ENCODE data around the gene IL12RB1. TPM values are rescaled to one million over a fixed set of nuclear protein-coding genes. Genes with fewer than 3 reads are reported as not detected.

Gene IL12RB1
- total and polyA plus RNA-seq, 10 of the 15 experiments (the other 5 are each of a cell fraction or from before 2014, with no cell fraction given): 2.8 to 29.9 (median 17.6) TPM

DNA sequence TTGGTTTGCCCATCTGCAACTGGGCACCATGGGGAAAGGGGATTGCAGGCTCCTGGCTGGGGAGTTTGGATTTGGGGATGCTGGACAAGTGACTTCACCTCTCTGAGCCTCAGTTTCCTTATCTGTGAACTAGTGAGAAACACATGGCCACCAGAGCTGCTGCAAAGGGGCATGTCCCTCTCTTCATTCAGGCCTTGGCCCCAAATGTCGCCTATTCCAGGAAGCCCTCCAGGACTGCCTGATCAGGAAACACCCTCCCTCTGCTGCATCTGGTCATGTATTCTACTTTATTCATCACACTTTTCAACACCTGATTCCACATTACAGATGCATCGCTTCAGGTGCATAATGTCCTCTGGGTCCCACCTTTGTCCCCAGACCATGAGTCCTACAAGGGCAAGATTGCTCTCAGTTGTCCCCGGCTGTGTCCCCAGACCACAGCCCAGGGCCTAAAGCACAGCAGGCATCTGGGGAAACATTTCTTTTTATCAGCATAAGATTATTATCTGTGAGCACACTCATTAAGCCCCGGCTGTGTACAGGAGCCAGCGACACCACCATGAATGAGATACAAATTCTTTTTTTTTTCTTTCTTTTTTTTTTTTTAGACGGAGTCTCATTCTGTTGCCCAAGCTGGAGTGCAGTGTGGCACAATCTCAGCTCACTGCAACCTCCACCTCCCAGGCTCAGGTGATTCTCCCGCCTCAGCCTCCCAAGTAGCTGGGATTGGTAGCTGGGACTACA lies 41.3 kb downstream of the IL12RB1 start (continued):
- no peak for TF ChIP-seq NFIC (IDR thresholded peaks at IDR 0.05; ENCODE audit: low read depth, low read length)
- TF ChIP-seq MTA2 (IDR thresholded peaks at IDR 0.05; ENCODE audit: low read depth): 0 out of 2 replicates have a peak, but pooled peaks have one; percentile 0
- TF ChIP-seq, protein P1, sequence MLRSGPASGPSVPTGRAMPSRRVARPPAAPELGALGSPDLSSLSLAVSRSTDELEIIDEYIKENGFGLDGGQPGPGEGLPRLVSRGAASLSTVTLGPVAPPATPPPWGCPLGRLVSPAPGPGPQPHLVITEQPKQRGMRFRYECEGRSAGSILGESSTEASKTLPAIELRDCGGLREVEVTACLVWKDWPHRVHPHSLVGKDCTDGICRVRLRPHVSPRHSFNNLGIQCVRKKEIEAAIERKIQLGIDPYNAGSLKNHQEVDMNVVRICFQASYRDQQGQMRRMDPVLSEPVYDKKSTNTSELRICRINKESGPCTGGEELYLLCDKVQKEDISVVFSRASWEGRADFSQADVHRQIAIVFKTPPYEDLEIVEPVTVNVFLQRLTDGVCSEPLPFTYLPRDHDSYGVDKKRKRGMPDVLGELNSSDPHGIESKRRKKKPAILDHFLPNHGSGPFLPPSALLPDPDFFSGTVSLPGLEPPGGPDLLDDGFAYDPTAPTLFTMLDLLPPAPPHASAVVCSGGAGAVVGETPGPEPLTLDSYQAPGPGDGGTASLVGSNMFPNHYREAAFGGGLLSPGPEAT (IDR thresholded peaks at IDR 0.05; ENCODE audit: low read depth): peak; percentile 28; the same call in 1 of the 2 replicates
- TF ChIP-seq ETV6 (conservative IDR thresholded peaks at IDR 0.05 in 1 of 2, IDR thresholded peaks at IDR 0.05 in 1 of 2; ENCODE audit: borderline replicate concordance in 1 of 2, low read depth in 1 of 2): no peak
- no peak for TF ChIP-seq CBX5 (IDR thresholded peaks at IDR 0.05; ENCODE audit: low read depth)
- TF ChIP-seq DPF2 (IDR thresholded peaks at IDR 0.05): peak; percentile 48; the same call in 1 of the 2 replicates
- no peak for TF ChIP-seq GABPA (IDR thresholded peaks at IDR 0.05; ENCODE audit: low read depth)
- TF ChIP-seq POLR2A (IDR thresholded peaks at IDR 0.05; ENCODE audit: low read depth, low read length): no peak
- TF ChIP-seq, protein P2, sequence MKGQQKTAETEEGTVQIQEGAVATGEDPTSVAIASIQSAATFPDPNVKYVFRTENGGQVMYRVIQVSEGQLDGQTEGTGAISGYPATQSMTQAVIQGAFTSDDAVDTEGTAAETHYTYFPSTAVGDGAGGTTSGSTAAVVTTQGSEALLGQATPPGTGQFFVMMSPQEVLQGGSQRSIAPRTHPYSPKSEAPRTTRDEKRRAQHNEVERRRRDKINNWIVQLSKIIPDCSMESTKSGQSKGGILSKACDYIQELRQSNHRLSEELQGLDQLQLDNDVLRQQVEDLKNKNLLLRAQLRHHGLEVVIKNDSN (IDR thresholded peaks at IDR 0.05; ENCODE audit: borderline replicate concordance, extremely low read length, insufficient read depth, low read depth, low read length): no peak
- TF ChIP-seq CHD2 (IDR thresholded peaks at IDR 0.05; ENCODE audit: borderline replicate concordance, low read depth, low read length): no peak
- no peak for TF ChIP-seq ESRRA (IDR thresholded peaks at IDR 0.05; ENCODE audit: low read length)
- TF ChIP-seq, protein P3, sequence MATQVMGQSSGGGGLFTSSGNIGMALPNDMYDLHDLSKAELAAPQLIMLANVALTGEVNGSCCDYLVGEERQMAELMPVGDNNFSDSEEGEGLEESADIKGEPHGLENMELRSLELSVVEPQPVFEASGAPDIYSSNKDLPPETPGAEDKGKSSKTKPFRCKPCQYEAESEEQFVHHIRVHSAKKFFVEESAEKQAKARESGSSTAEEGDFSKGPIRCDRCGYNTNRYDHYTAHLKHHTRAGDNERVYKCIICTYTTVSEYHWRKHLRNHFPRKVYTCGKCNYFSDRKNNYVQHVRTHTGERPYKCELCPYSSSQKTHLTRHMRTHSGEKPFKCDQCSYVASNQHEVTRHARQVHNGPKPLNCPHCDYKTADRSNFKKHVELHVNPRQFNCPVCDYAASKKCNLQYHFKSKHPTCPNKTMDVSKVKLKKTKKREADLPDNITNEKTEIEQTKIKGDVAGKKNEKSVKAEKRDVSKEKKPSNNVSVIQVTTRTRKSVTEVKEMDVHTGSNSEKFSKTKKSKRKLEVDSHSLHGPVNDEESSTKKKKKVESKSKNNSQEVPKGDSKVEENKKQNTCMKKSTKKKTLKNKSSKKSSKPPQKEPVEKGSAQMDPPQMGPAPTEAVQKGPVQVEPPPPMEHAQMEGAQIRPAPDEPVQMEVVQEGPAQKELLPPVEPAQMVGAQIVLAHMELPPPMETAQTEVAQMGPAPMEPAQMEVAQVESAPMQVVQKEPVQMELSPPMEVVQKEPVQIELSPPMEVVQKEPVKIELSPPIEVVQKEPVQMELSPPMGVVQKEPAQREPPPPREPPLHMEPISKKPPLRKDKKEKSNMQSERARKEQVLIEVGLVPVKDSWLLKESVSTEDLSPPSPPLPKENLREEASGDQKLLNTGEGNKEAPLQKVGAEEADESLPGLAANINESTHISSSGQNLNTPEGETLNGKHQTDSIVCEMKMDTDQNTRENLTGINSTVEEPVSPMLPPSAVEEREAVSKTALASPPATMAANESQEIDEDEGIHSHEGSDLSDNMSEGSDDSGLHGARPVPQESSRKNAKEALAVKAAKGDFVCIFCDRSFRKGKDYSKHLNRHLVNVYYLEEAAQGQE (IDR thresholded peaks at IDR 0.05; ENCODE audit: low read depth, low read length): no peak
- TF ChIP-seq, protein P4, sequence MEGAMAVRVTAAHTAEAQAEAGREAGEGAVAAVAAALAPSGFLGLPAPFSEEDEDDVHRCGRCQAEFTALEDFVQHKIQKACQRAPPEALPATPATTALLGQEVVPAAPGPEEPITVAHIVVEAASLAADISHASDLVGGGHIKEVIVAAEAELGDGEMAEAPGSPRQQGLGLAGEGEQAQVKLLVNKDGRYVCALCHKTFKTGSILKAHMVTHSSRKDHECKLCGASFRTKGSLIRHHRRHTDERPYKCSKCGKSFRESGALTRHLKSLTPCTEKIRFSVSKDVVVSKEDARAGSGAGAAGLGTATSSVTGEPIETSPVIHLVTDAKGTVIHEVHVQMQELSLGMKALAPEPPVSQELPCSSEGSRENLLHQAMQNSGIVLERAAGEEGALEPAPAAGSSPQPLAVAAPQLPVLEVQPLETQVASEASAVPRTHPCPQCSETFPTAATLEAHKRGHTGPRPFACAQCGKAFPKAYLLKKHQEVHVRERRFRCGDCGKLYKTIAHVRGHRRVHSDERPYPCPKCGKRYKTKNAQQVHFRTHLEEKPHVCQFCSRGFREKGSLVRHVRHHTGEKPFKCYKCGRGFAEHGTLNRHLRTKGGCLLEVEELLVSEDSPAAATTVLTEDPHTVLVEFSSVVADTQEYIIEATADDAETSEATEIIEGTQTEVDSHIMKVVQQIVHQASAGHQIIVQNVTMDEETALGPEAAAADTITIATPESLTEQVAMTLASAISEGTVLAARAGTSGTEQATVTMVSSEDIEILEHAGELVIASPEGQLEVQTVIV (IDR thresholded peaks at IDR 0.05; ENCODE audit: borderline replicate concordance, partially characterized antibody): no peak
- TF ChIP-seq, protein P5, sequence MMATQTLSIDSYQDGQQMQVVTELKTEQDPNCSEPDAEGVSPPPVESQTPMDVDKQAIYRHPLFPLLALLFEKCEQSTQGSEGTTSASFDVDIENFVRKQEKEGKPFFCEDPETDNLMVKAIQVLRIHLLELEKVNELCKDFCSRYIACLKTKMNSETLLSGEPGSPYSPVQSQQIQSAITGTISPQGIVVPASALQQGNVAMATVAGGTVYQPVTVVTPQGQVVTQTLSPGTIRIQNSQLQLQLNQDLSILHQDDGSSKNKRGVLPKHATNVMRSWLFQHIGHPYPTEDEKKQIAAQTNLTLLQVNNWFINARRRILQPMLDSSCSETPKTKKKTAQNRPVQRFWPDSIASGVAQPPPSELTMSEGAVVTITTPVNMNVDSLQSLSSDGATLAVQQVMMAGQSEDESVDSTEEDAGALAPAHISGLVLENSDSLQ (IDR thresholded peaks at IDR 0.05): no peak
- TF ChIP-seq, protein P6, sequence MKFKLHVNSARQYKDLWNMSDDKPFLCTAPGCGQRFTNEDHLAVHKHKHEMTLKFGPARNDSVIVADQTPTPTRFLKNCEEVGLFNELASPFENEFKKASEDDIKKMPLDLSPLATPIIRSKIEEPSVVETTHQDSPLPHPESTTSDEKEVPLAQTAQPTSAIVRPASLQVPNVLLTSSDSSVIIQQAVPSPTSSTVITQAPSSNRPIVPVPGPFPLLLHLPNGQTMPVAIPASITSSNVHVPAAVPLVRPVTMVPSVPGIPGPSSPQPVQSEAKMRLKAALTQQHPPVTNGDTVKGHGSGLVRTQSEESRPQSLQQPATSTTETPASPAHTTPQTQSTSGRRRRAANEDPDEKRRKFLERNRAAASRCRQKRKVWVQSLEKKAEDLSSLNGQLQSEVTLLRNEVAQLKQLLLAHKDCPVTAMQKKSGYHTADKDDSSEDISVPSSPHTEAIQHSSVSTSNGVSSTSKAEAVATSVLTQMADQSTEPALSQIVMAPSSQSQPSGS (IDR thresholded peaks at IDR 0.05; ENCODE audit: low read length): no peak
- TF ChIP-seq TARDBP (IDR thresholded peaks at IDR 0.05; ENCODE audit: borderline replicate concordance): no peak
- peak; percentile 58 for TF ChIP-seq SMARCA5 (IDR thresholded peaks at IDR 0.05)
- TF ChIP-seq ZNF274 (IDR thresholded peaks at IDR 0.05; ENCODE audit: insufficient read depth, insufficient read length): no peak
- no peak for TF ChIP-seq BACH1 (IDR thresholded peaks at IDR 0.05; ENCODE audit: borderline replicate concordance)

Data from GM12878 (cell line).